ENCODE results near the gene TMEM254.
A peak's percentile ranks its signal among the peaks of the same experiment; 100 is the strongest.
"Not testable (repeated sequence)": the region's sequence is repeated elsewhere in the genome, so short reads cannot be mapped to it uniquely, and the experiment has no call there.

Gene TMEM254

GRCh38 chr10:80078448-80079311 lies at the start of gene TMEM254:
TMEM254 (plus strand) TSS chr10:80078665; CDS start chr10:80078700, 35 bp downstream.
- TF ChIP-seq CTCF (IDR thresholded peaks at IDR 0.05; ENCODE audit: insufficient read depth, low read depth, low read length, missing control alignments), result no peak
- peak; percentile 94 for DNase-seq (ENCODE audit: low read depth)
- peak within 1 kb of the TSS; percentile 95 for H3K4me3 ChIP-seq (ENCODE audit: low read depth, low read length)

GRCh38 chr10:80029205-80029604 lies 49.3 kb upstream of the TMEM254 start:
- not testable (repeated sequence) for H3K4me3 ChIP-seq (ENCODE audit: low read depth, low read length)
- peak; percentile 36 for TF ChIP-seq CTCF (IDR thresholded peaks at IDR 0.05; ENCODE audit: insufficient read depth, low read depth, low read length, missing control alignments)

GRCh38 chr10:80029865-80030264 lies 48.6 kb upstream of the TMEM254 start:
- H3K4me3 ChIP-seq (ENCODE audit: low read depth, low read length); DNase-seq (ENCODE audit: low read depth): not testable (repeated sequence)

More at GRCh38 chr10:80029205-80029604, 49.3 kb upstream of the TMEM254 start:
- peak; percentile 58 for DNase-seq (ENCODE audit: low read depth)

- DNase-seq (ENCODE audit: low read depth), result no peak
- no peak overlapping the region for H3K4me3 ChIP-seq (ENCODE audit: low read depth, low read length)
- TF ChIP-seq CTCF (IDR thresholded peaks at IDR 0.05; ENCODE audit: insufficient read depth, low read depth, low read length, missing control alignments), result no peak
Observed at GRCh38 chr10:80032503-80032902, 46.0 kb upstream of the TMEM254 start.

- DNase-seq (ENCODE audit: low read depth); H3K4me3 ChIP-seq (ENCODE audit: low read depth, low read length): not testable (repeated sequence)
Observed at GRCh38 chr10:80034766-80035165, 43.7 kb upstream of the TMEM254 start.

GRCh38 chr10:80035430-80035829 lies 43.0 kb upstream of the TMEM254 start:
- not testable (repeated sequence) for H3K4me3 ChIP-seq (ENCODE audit: low read depth, low read length); DNase-seq (ENCODE audit: low read depth)

- not testable (repeated sequence) for H3K4me3 ChIP-seq (ENCODE audit: low read depth, low read length); DNase-seq (ENCODE audit: low read depth)
Observed at GRCh38 chr10:80036921-80037500, 41.5 kb upstream of the TMEM254 start.

GRCh38 chr10:80038226-80038625 lies 40.2 kb upstream of the TMEM254 start:
- not testable (repeated sequence) for H3K4me3 ChIP-seq (ENCODE audit: low read depth, low read length); DNase-seq (ENCODE audit: low read depth)

- TF ChIP-seq CTCF (IDR thresholded peaks at IDR 0.05; ENCODE audit: insufficient read depth, low read depth, low read length, missing control alignments), result no peak
- no peak for DNase-seq (ENCODE audit: low read depth)
- H3K4me3 ChIP-seq (ENCODE audit: low read depth, low read length), result no peak overlapping the region
Observed at GRCh38 chr10:80041162-80041561, 37.3 kb upstream of the TMEM254 start.

- not testable (repeated sequence) for H3K4me3 ChIP-seq (ENCODE audit: low read depth, low read length)
- peak; percentile 15 for DNase-seq (ENCODE audit: low read depth)
Observed at GRCh38 chr10:80044935-80045334, 33.5 kb upstream of the TMEM254 start.

All from GM12865 (cell line).